ENCODE measurements around the gene KCNK15. TPM values are rescaled to one million over a fixed set of nuclear protein-coding genes. Genes with fewer than 3 reads are reported as not detected.

The KCNK15 gene
- polyA plus RNA-seq, 1 experiment = 0.82 TPM

DNA sequence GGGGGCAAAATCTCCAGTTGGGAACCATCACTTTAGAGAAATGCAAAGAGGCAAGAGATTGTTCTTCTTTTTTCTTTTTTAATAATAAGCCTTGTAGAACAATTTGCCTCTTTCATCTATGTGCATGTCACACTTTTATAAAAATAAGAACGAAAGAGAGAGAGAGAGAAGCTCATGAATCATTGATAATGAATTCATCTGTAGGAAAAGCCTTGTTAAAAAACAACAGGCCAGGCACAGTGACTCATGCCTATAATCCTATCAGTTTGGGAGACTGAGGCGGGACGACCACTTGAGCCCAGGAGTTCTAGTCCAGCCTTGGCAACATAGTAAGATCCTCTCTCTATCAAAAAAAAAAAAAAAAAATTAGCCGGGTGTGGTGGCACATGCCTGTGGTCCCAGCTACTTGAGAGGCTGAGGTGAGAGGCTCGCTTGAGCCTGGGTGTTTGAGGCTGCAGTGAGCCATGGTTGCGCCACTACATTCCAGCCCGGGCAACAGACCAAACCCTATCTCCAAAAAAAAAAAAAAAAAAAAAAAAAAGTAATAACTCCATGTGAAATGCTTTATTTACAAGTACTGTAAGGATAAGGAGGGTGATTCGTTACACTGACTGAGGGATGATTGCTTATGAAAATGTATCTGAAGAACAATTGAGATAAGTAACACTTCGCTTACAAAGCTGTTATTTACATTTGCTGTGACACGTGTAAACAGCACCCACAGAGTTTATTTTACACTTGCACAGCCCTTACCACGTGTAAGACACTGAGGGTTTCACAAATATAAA lies 24.5 kb upstream of the KCNK15 start:
- TF ChIP-seq, protein P1, sequence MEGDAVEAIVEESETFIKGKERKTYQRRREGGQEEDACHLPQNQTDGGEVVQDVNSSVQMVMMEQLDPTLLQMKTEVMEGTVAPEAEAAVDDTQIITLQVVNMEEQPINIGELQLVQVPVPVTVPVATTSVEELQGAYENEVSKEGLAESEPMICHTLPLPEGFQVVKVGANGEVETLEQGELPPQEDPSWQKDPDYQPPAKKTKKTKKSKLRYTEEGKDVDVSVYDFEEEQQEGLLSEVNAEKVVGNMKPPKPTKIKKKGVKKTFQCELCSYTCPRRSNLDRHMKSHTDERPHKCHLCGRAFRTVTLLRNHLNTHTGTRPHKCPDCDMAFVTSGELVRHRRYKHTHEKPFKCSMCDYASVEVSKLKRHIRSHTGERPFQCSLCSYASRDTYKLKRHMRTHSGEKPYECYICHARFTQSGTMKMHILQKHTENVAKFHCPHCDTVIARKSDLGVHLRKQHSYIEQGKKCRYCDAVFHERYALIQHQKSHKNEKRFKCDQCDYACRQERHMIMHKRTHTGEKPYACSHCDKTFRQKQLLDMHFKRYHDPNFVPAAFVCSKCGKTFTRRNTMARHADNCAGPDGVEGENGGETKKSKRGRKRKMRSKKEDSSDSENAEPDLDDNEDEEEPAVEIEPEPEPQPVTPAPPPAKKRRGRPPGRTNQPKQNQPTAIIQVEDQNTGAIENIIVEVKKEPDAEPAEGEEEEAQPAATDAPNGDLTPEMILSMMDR (IDR thresholded peaks at IDR 0.05; ENCODE audit: insufficient read depth, low read depth, low read length) = no peak
- Histone ChIP-seq H3K27me3 (ENCODE audit: control insufficient read depth, insufficient read depth, low read length) (no peaks in the 10 kb centered on the region), H3K4me3 (ENCODE audit: low read depth, low read length) (no peak overlapping the region), H3K36me3 (ENCODE audit: control insufficient read depth, insufficient read depth, low read length) (no peaks in the 10 kb centered on the region)
- POLR2A ChIA-PET = interaction anchor here (0.8 kb wide), 1 partner anchor 9 kb away, joined by 3 read pairs; no protein-coding TSS in a partner anchor
- DNase-seq (ENCODE audit: low read depth) = peak; percentile 79
- CTCF ChIA-PET = interaction anchor here (0.9 to 3.8 kb wide), 5 partner anchors 12 to 38 kb away, joined by 3 to 19 read pairs (median 7); no protein-coding TSS in a partner anchor

GRCh38 chr20:44721785-44722054 lies 23.9 kb upstream of the KCNK15 start:
- ChIA-PET POLR2A (no interaction called here), CTCF (interaction anchor here (1.8 to 3.8 kb wide), 3 partner anchors 11 to 38 kb away, joined by 7 to 19 read pairs (median 8); no protein-coding TSS in a partner anchor)
- no peak overlapping the region for H3K4me3 ChIP-seq (ENCODE audit: low read depth, low read length)
- TF ChIP-seq, protein P1 (IDR thresholded peaks at IDR 0.05; ENCODE audit: insufficient read depth, low read depth, low read length) = no peak
- no peaks in the 10 kb centered on the region for H3K27me3 ChIP-seq (ENCODE audit: control insufficient read depth, insufficient read depth, low read length)
- no peaks in the 10 kb centered on the region for H3K36me3 ChIP-seq (ENCODE audit: control insufficient read depth, insufficient read depth, low read length)
- DNase-seq (ENCODE audit: low read depth) = no peak

- DNase-seq (ENCODE audit: low read depth) = no peak
- TF ChIP-seq, protein P1 (IDR thresholded peaks at IDR 0.05; ENCODE audit: insufficient read depth, low read depth, low read length) = no peak
- ChIA-PET CTCF (interaction anchor here (1.2 to 2.2 kb wide), 3 partner anchors 10 to 38 kb away, joined by 3 to 10 read pairs (median 9); no protein-coding TSS in a partner anchor), POLR2A (no interaction called here)
- H3K27me3 ChIP-seq (ENCODE audit: control insufficient read depth, insufficient read depth, low read length) = no peaks in the 10 kb centered on the region
- H3K36me3 ChIP-seq (ENCODE audit: control insufficient read depth, insufficient read depth, low read length) = no peaks in the 10 kb centered on the region
- no peak overlapping the region for H3K4me3 ChIP-seq (ENCODE audit: low read depth, low read length)
Observed at GRCh38 chr20:44722990-44723389, 22.7 kb upstream of the KCNK15 start.

DNA sequence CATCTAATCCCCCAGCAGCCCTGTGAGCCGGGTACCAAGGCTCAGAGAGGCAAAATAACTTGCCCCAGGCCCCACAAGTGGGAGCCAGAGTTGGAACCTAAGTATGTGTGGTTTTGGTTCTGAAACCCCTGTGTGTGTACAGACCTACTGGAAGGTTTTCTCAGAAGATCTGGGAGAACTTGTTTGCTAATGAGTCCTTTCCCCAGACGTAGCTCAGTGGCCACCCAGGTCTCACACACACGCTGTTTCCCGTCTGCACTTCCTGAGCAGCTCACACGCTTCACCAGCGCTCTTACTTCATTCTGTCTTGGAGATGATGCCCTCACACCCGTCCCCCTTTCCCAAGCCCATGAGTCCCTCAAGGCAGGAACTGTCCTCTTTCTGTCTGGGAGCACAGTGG lies 22.3 kb upstream of the KCNK15 start:
- Histone ChIP-seq H3K4me3 (ENCODE audit: low read depth, low read length) (no peak overlapping the region), H3K36me3 (ENCODE audit: control insufficient read depth, insufficient read depth, low read length) (no peaks in the 10 kb centered on the region), H3K27me3 (ENCODE audit: control insufficient read depth, insufficient read depth, low read length) (no peaks in the 10 kb centered on the region)
- TF ChIP-seq, protein P1 (IDR thresholded peaks at IDR 0.05; ENCODE audit: insufficient read depth, low read depth, low read length) = no peak
- no peak for DNase-seq (ENCODE audit: low read depth)
- ChIA-PET CTCF (interaction anchor here (1.2 to 2.2 kb wide), 3 partner anchors 9 to 39 kb away, joined by 3 to 10 read pairs (median 9); no protein-coding TSS in a partner anchor), POLR2A (no interaction called here)

DNA sequence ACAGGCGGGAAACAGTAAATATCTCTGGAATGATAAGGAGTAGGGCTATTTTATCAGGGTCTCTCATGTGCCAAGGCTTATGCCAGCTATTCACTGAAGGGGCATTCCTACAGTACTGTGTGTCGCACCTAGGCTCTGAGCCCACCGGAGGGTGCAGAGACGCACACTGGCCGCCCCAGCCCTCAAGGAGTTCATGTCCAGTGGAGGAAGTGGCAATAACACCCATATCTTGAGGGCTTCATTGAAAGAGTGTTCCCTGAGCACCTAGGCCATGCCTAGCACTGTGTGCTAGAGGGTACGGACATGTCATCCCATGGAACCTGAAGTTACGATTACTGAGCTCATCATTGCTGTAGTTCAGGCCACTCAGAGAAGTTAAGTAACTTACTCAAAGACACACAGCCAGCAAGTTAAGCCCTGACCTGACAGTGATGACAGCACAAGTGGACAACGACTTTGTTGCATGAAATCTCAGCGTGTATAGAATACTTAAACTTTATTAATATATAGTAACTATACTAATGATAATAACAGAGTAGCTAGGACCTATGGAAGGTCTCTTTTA lies 21.8 kb upstream of the KCNK15 start:
- H3K4me3 ChIP-seq (ENCODE audit: low read depth, low read length) = no peak overlapping the region
- no peak for DNase-seq (ENCODE audit: low read depth)
- TF ChIP-seq, protein P1 (IDR thresholded peaks at IDR 0.05; ENCODE audit: insufficient read depth, low read depth, low read length) = no peak
- ChIA-PET POLR2A (no interaction called here), CTCF (interaction anchor here (1.0 to 2.2 kb wide), 6 partner anchors 9 to 41 kb away, joined by 3 to 10 read pairs (median 4); partner anchors contain the start of gene CCN5)
- no peaks in the 10 kb centered on the region for H3K27me3 ChIP-seq (ENCODE audit: control insufficient read depth, insufficient read depth, low read length)
- no peaks in the 10 kb centered on the region for H3K36me3 ChIP-seq (ENCODE audit: control insufficient read depth, insufficient read depth, low read length)

Data from BJ (cell line).